H1 (cell line): ENCODE measurements around the gene APOM. TPM values are rescaled to one million over a fixed set of nuclear protein-coding genes. Genes with fewer than 3 reads are reported as not detected.
A peak's percentile ranks its signal among the peaks of the same experiment; 100 is the strongest.

Source experiments
- CTCF ChIA-PET: fragments of 300-600 bp; sonication (Branson Sonifier 250); formaldehyde crosslinking; loops from one replicate; lab custom pipeline; 2021; ENCODE audit not compliant: partially characterized antibody; lab: Charles Lee
- POLR2A ChIA-PET: fragments of 300-600 bp; sonication (Branson Sonifier 250); formaldehyde crosslinking; loops from one replicate; lab custom pipeline; 2021; ENCODE audit warnings: inconsistent platforms; ENCODE audit not compliant: partially characterized antibody; lab: Charles Lee
- DNase-seq, 2 experiments: peaks; one replicate each; pipeline versions ENCODE4 v3.0.0 to v3.0.0-alpha.2; 2010 to 2022; ENCODE audit warnings: low spot score in 2 of 2, low read depth in 1 of 2, mixed read lengths in 1 of 2
- FAIRE-seq: peaks from 2 replicates; lab custom pipeline; 2011; peaks lifted over from hg19 to GRCh38; lab: Jason Lieb, UNC
- H2AFZ ChIP-seq: 2 replicates; pipeline ENCODE4 v1.8.1; 2012; ENCODE audit warnings: low read length, inconsistent platforms
- H2AK5ac ChIP-seq: 2 replicates; pipeline ENCODE4 v1.6.1; 2013; ENCODE audit warnings: low read depth, low read length
- H2BK120ac ChIP-seq: replicated peaks from 2 replicates; pipeline ENCODE3; 2013; ENCODE audit warnings: low read depth, low read length, inconsistent platforms
- H2BK12ac ChIP-seq: 2 replicates; pipeline ENCODE4 v1.6.1; 2013; ENCODE audit warnings: low read depth, low read length
- H2BK15ac ChIP-seq: 2 replicates; pipeline ENCODE4 v1.6.1; 2013; ENCODE audit warnings: low read length
- H2BK20ac ChIP-seq: 2 replicates; pipeline ENCODE4 v1.6.1; 2013; ENCODE audit warnings: low read length
- H2BK5ac ChIP-seq: 2 replicates; pipeline ENCODE4 v1.6.1; 2013; ENCODE audit warnings: low read depth, low read length
- H3K14ac ChIP-seq: 2 replicates; pipeline ENCODE4 v1.6.1; 2013; ENCODE audit warnings: inconsistent platforms; ENCODE audit not compliant: insufficient read length
- H3K18ac ChIP-seq: 2 replicates; pipeline ENCODE4 v1.6.1; 2013; ENCODE audit warnings: low read length; ENCODE audit errors: extremely low read depth
- H3K23ac ChIP-seq: 2 replicates; pipeline ENCODE4 v1.6.1; 2013; ENCODE audit warnings: inconsistent platforms; ENCODE audit not compliant: insufficient read length
- H3K23me2 ChIP-seq: 2 replicates; pipeline ENCODE4 v1.6.1; 2013; ENCODE audit warnings: low read depth, low read length
- H3K27ac ChIP-seq: 2 replicates; pipeline ENCODE4 v1.6.1; 2011; ENCODE audit warnings: low read depth, low read length, inconsistent platforms
- H3K27me3 ChIP-seq, 4 experiments: replicated peaks in 1 of 4; 1 replicate in 1 of 4; 2 replicates in 3 of 4; pipeline versions ENCODE4 v1.6.1 to v1.8.1; 2011 to 2013; ENCODE audit warnings: low read length in 3 of 4, mild to moderate bottlenecking in 3 of 4, inconsistent platforms in 2 of 4, mixed read lengths in 2 of 4, moderate library complexity in 1 of 4; ENCODE audit not compliant: control insufficient read depth in 3 of 4, insufficient read depth in 3 of 4; ENCODE audit errors: extremely low read depth in 1 of 4
- H3K36me3 ChIP-seq, 4 experiments: 2 replicates each; pipeline versions ENCODE4 v1.6.1 to v1.8.1; 2011 to 2013; ENCODE audit warnings: mild to moderate bottlenecking in 4 of 4, low read length in 3 of 4, moderate library complexity in 2 of 4, control low read depth in 1 of 4, inconsistent platforms in 1 of 4; ENCODE audit not compliant: insufficient read depth in 4 of 4, control insufficient read depth in 2 of 4
- H3K4ac ChIP-seq: replicated peaks from 2 replicates; pipeline ENCODE3; 2013; ENCODE audit warnings: low read length, low read depth, mixed read lengths, inconsistent platforms; ENCODE audit not compliant: insufficient read length
- H3K4me1 ChIP-seq, 4 experiments: replicated peaks in 1 of 4; 1 replicate in 1 of 4; 2 replicates in 3 of 4; pipeline versions ENCODE4 v1.6.1 to v1.8.1; 2011 to 2013; ENCODE audit warnings: low read length in 3 of 4, inconsistent platforms in 2 of 4, mixed read lengths in 1 of 4; ENCODE audit not compliant: insufficient read depth in 4 of 4, control insufficient read depth in 3 of 4
- H3K4me2 ChIP-seq, 2 experiments: 2 replicates each; pipeline versions ENCODE4 v1.6.1 to v1.8.1; 2011 to 2013; ENCODE audit warnings: low read depth in 2 of 2, low read length in 2 of 2, control low read depth in 1 of 2, inconsistent platforms in 1 of 2, mild to moderate bottlenecking in 1 of 2; ENCODE audit not compliant: insufficient read depth in 1 of 2
- H3K4me3 ChIP-seq, 4 experiments: fragments of 200-600, 300-600 bp in 1 of 4; sonication (generic), shearing (Covaris generic), sonication (Bioruptor Twin) in 1 of 4; 2 replicates each; pipeline versions ENCODE4 v1.5.1 to v1.8.1; 2011 to 2016; ENCODE audit warnings: low read length in 4 of 4, low read depth in 3 of 4, control low read depth in 2 of 4, inconsistent platforms in 2 of 4, mild to moderate bottlenecking in 2 of 4, mixed read lengths in 1 of 4, moderate library complexity in 1 of 4; ENCODE audit not compliant: insufficient read depth in 2 of 4; ENCODE audit errors: extremely low read depth in 1 of 4
- H3K56ac ChIP-seq: replicated peaks from 2 replicates; pipeline ENCODE3; 2013; ENCODE audit warnings: low read depth, mild to moderate bottlenecking, mixed read lengths, low read length, inconsistent platforms; ENCODE audit not compliant: insufficient read length
- H3K79me1 ChIP-seq: 2 replicates; pipeline ENCODE4 v1.6.1; 2013; ENCODE audit warnings: low read depth, low read length, control low read depth
- H3K79me2 ChIP-seq, 2 experiments: 2 replicates each; pipeline versions ENCODE4 v1.6.1 to v1.8.1; 2012 to 2013; ENCODE audit warnings: low read length in 2 of 2, mild to moderate bottlenecking in 2 of 2, inconsistent platforms in 1 of 2; ENCODE audit not compliant: insufficient read depth in 2 of 2, control insufficient read depth in 1 of 2
- H3K9ac ChIP-seq, 4 experiments: replicated peaks in 1 of 4; 1 replicate in 1 of 4; 2 replicates in 3 of 4; pipeline versions ENCODE4 v1.6.1 to v1.8.1; 2011 to 2013; ENCODE audit warnings: low read depth in 3 of 4, low read length in 3 of 4, control low read depth in 2 of 4, mild to moderate bottlenecking in 2 of 4, moderate library complexity in 2 of 4, inconsistent platforms in 1 of 4; ENCODE audit errors: extremely low read depth in 1 of 4
- H3K9me3 ChIP-seq, 2 experiments: 2 replicates each; pipeline versions ENCODE4 v1.6.1 to v1.8.1; 2012 to 2013; ENCODE audit warnings: mild to moderate bottlenecking in 2 of 2, moderate library complexity in 2 of 2, control low read depth in 1 of 2, inconsistent platforms in 1 of 2, low read depth in 1 of 2, low read length in 1 of 2, mixed read lengths in 1 of 2; ENCODE audit not compliant: insufficient read depth in 2 of 2
- H4K20me1 ChIP-seq, 2 experiments: replicated peaks in 1 of 2; 2 replicates each; pipeline versions ENCODE3 to v1.8.1; 2011 to 2013; ENCODE audit warnings: inconsistent platforms in 2 of 2, low read length in 2 of 2, mild to moderate bottlenecking in 1 of 2; ENCODE audit not compliant: insufficient read depth in 2 of 2, control insufficient read depth in 1 of 2
- H4K5ac ChIP-seq: 2 replicates; pipeline ENCODE4 v1.6.1; 2013; ENCODE audit warnings: low read length, low read depth, mixed read lengths, inconsistent platforms; ENCODE audit not compliant: insufficient read length
- H4K8ac ChIP-seq: 2 replicates; pipeline ENCODE4 v1.8.0; 2013; ENCODE audit warnings: mild to moderate bottlenecking, moderate library complexity, low read length, inconsistent platforms; ENCODE audit not compliant: insufficient read depth; ENCODE audit errors: extremely low read depth
- H4K91ac ChIP-seq: replicated peaks from 2 replicates; pipeline ENCODE3; 2013; ENCODE audit warnings: low read length, mixed read lengths, inconsistent platforms; ENCODE audit not compliant: insufficient read length
- BCL11A ChIP-seq, 2 experiments: IDR thresholded peaks; one replicate each; pipeline ENCODE4 v1.6.1; 2011; ENCODE audit warnings: low read depth in 2 of 2, low read length in 2 of 2, mild to moderate bottlenecking in 2 of 2
- CBX8 ChIP-seq: fragments of 300-800, 300-1000 bp; sonication (generic); IDR thresholded peaks from 2 replicates; pipeline ENCODE4 v1.7.1; 2016; ENCODE audit warnings: low read depth, low read length, borderline replicate concordance
- CEBPB ChIP-seq: IDR thresholded peaks from 2 replicates; pipeline ENCODE4 v1.6.1; 2012; ENCODE audit warnings: low read depth, low read length
- CHD2 ChIP-seq: IDR thresholded peaks from 2 replicates; pipeline ENCODE4 v1.6.1; 2012; ENCODE audit warnings: low read length, improper control_type of control experiment
- FOSL1 ChIP-seq: IDR thresholded peaks from 2 replicates; pipeline ENCODE4 v1.6.1; 2011; ENCODE audit warnings: mild to moderate bottlenecking, low read depth, low read length, moderate library complexity; ENCODE audit not compliant: insufficient read depth
- GABPA ChIP-seq: IDR thresholded peaks from 2 replicates; pipeline ENCODE4 v1.6.1; 2011; ENCODE audit warnings: mild to moderate bottlenecking, low read length, moderate library complexity, borderline replicate concordance; ENCODE audit not compliant: insufficient read depth
- POLR2A ChIP-seq, 2 experiments: IDR thresholded peaks; 1 replicate in 1 of 2; 2 replicates in 1 of 2; pipeline ENCODE4 v1.6.1; 2011; ENCODE audit warnings: low read depth in 2 of 2, low read length in 2 of 2, mild to moderate bottlenecking in 2 of 2; ENCODE audit errors: control extremely low read depth in 1 of 2
- POU5F1 ChIP-seq: IDR thresholded peaks from 2 replicates; pipeline ENCODE4 v1.6.1; 2011; ENCODE audit warnings: low read depth, mild to moderate bottlenecking, low read length, moderate library complexity
- RBBP5 ChIP-seq: IDR thresholded peaks from 2 replicates; pipeline ENCODE4 v1.7.1; 2012; ENCODE audit warnings: low read depth, mild to moderate bottlenecking, inconsistent platforms, low read length, moderate library complexity, borderline replicate concordance
- RFX5 ChIP-seq: IDR thresholded peaks from 2 replicates; pipeline ENCODE4 v1.6.1; 2011; ENCODE audit warnings: low read depth, low read length, improper control_type of control experiment, borderline replicate concordance
- TAF1 ChIP-seq: IDR thresholded peaks from 2 replicates; pipeline ENCODE4 v1.6.1; 2011; ENCODE audit warnings: mild to moderate bottlenecking, low read depth, low read length
- TAF7 ChIP-seq: optimal IDR thresholded peaks from 2 replicates; pipeline ENCODE3; 2011; ENCODE audit warnings: low read depth, mild to moderate bottlenecking, inconsistent platforms, low read length, moderate library complexity, borderline replicate concordance
- ZNF274 ChIP-seq: IDR thresholded peaks from 2 replicates; pipeline ENCODE4 v1.7.0; 2012; ENCODE audit warnings: low read length, borderline replicate concordance; ENCODE audit errors: extremely low read depth
- whole genome bisulfite sequencing, 2 experiments: shearing (Covaris generic) in 1 of 2; methylation state at CpG; one replicate each; pipeline versions ENCODE4 v1.1.6 to v1.1.7; 2013 to 2015; ENCODE audit warnings: low lambda C conversion rate in 2 of 2, mixed read lengths in 2 of 2, inconsistent platforms in 1 of 2, low coverage in 1 of 2, missing lambda C conversion rate in 1 of 2; ENCODE audit not compliant: insufficient replicate concordance in 2 of 2, insufficient coverage in 1 of 2, insufficient read length in 1 of 2; ENCODE audit errors: extremely low coverage in 1 of 2, missing lambda C conversion rate in 1 of 2; 5-methylcytosine and 5-hydroxymethylcytosine counted together
- polyA plus RNA-seq, 7 experiments: library from polyadenylated mRNA; depleted of rRNA in 3 of 7; stranded (reverse) in 5 of 7; unstranded in 2 of 7; fragments of >200 nt in 5 of 7; fragments of 200-250 nt in 2 of 7; gene quantifications; 1 replicate in 5 of 7; 2 replicates in 1 of 7; 4 replicates in 1 of 7; pipeline versions ENCODE4 v1.2.1 to v1.2.3, GENCODE V29; 2011 to 2013; ENCODE audit warnings: missing spikeins in 2 of 7, mixed read lengths in 2 of 7
- total RNA-seq: library from RNA; stranded (reverse); fragmentation: NEBNext Ultra II Directional; extraction: Animal tissue kit (Norgen Biotek cat#: 25700); gene quantifications from 2 replicates; pipeline ENCODE4 v1.2.1, GENCODE V29; 2021
- TF ChIP-seq, protein P1 (sequence below): IDR thresholded peaks from 2 replicates; pipeline ENCODE4 v1.6.1; 2012; ENCODE audit warnings: inconsistent platforms

The APOM gene
- total and polyA plus RNA-seq, 2 of the 8 experiments (the other 6 are each of a cell fraction or from before 2014, with no cell fraction given) = 3.4 to 12.0 TPM

DNA sequence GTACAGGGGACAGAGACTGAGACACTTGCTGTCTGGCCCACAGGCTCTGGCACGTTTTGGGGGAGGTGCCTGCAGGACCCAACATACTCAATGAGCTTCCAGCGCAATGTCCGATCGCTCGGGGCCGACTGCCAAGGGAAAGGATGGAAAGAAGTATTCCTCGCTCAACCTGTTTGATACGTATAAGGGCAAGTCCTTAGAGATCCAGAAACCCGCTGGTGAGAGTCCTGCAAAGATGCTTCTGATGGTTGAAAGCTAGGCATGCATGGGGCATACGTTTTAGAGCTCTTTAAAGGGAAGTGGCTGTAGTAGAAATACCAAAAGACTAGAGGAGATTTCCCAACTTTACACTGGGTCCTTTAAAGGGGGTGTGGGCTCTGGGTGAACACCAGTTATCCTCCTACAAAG is 33.0 kb upstream of the APOM start:
- H3K14ac ChIP-seq = no peak overlapping the region
- H3K79me2 ChIP-seq = peaks cover 24 to 46% of the 10 kb centered on the region in 2 experiments
- H3K4me2 ChIP-seq = peak overlapping the region; percentile 81 to 93
- H2BK120ac ChIP-seq = no peak overlapping the region
- no peak for DNase-seq
- H3K9ac ChIP-seq = peak overlapping the region in 2 of 4 experiments; percentile 34 to 75; a peak in 3 of 7 replicates
- no peaks in the 10 kb centered on the region for H3K27me3 ChIP-seq
- POLR2A ChIA-PET = interaction anchor here (0.8 to 34.9 kb wide), 18 partner anchors 7 to 349 kb away, joined by 3 to 883 read pairs (median 5); partner anchors contain the start of genes APOM, ATP6V1G2, BAG6 and C6orf47
- no peak overlapping the region for H4K8ac ChIP-seq
- whole genome bisulfite sequencing, 2 experiments = 85% methylated on average over 10 of the region's 10 CpGs; no CpG with 5 or more reads in 1 of the 2 experiments
- CTCF ChIA-PET = interaction anchor here (0.5 to 2.7 kb wide), 12 partner anchors 12 to 76 kb away, joined by 3 to 10 read pairs (median 5); partner anchors contain the start of genes ATP6V1G2, BAG6, LST1 and NFKBIL1
- H3K79me1 ChIP-seq = peaks cover 15% of the 10 kb centered on the region; the same call in 1 of the 2 replicates
- no peak overlapping the region for H2AK5ac ChIP-seq
- no peak overlapping the region for H3K56ac ChIP-seq
- H2BK20ac ChIP-seq = no peak overlapping the region
- H3K4me1 ChIP-seq = peaks cover 0 to 2% (median 0%) of the 10 kb centered on the region in 4 experiments; a peak in 1 of 7 replicates
- H2BK5ac ChIP-seq = no peak overlapping the region
- no peak overlapping the region for H2AFZ ChIP-seq
- peak overlapping the region; percentile 88 to 98 (median 98); a peak in 5 of 8 replicates for H3K4me3 ChIP-seq
- H2BK12ac ChIP-seq = no peak overlapping the region
- no peak overlapping the region for H3K4ac ChIP-seq
- H4K91ac ChIP-seq = no peak overlapping the region
- H2BK15ac ChIP-seq = no peak overlapping the region
- H3K27ac ChIP-seq = peak overlapping the region; percentile 10; the same call in 1 of the 2 replicates
- H3K23me2 ChIP-seq = peaks cover 5% of the 10 kb centered on the region; the same call in 1 of the 2 replicates
- no peak overlapping the region for H4K5ac ChIP-seq
- peaks cover 4 to 18% of the 10 kb centered on the region in 2 experiments for H4K20me1 ChIP-seq
- peaks cover 45 to 59% (median 48%) of the 10 kb centered on the region in 4 experiments for H3K36me3 ChIP-seq
- no peak overlapping the region for H3K23ac ChIP-seq
- no peaks in the 10 kb centered on the region for H3K9me3 ChIP-seq
- FAIRE-seq = no peak
- no peak overlapping the region for H3K18ac ChIP-seq
- TF ChIP-seq ZNF274 (no peak), RBBP5 (no peak), TAF7 (no peak), CBX8 (no peak), TAF1 (no peak), CEBPB (no peak), FOSL1 (no peak), GABPA (no peak), CHD2 (no peak), RFX5 (no peak), POU5F1 (no peak), POLR2A (IDR thresholded peaks at IDR 0.05; ENCODE audit: control extremely low read depth in 1 of 2, low read depth in 2 of 2, low read length in 2 of 2) (no peak; a peak in 1 of 3 replicates), BCL11A (IDR thresholded peaks at IDR 0.05; ENCODE audit: low read depth in 2 of 2, low read length in 2 of 2) (no peak)
- TF ChIP-seq, protein P1, sequence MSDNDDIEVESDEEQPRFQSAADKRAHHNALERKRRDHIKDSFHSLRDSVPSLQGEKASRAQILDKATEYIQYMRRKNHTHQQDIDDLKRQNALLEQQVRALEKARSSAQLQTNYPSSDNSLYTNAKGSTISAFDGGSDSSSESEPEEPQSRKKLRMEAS = no peak
